ENCODE data around the gene TOP1. TPM values are rescaled to one million over a fixed set of nuclear protein-coding genes. Genes with fewer than 3 reads are reported as not detected.

Gene TOP1
- total and polyA plus RNA-seq, 9 of the 15 experiments (the other 6 are each of a cell fraction or from before 2014, with no cell fraction given): 26.4 to 127 (median 39.6) TPM

DNA sequence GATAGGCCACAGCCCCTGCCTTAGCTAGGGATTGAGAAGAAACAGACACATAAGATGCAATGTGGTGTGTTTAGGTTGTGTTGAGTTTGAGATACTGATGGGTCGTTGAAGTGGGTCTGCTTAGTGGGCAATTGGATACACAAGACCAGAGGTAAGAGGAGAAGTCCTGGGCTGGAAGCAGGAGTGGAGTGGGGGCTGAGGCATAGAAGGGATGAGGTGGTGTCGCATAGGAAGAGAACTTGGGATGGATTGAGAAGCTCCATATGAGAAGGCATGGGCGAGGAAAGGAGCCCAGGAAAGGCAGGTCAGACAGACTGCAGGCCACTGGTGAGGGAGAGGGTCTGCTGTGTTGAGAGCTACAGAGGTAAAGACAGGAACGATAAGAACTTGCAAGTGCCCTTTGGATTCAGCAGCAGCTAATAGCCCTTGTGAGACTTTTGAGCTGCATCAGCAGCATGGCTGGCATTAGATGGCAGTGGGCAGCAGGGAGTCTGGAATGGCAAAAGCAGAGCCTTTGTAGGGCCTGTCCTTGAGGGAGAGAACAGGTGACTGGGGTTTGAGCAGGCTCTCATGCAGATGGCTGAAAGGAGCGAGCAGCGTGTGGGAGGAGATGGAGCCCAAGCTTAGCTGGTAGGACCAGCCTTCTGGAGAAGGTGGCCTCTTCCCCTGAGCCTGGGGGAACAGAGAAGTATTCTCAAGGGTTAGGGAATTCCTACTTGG is 141.9 kb downstream of the TOP1 start:
- H3K27ac ChIP-seq (ENCODE audit: extremely low read depth, low read depth, low read length): no peak overlapping the region
- no peak for FAIRE-seq
- 83% methylated on average over 6 of the region's 6 CpGs for WGBS (ENCODE audit: insufficient coverage, low coverage, missing lambda C conversion rate)
- H3K36me3 ChIP-seq (ENCODE audit: control insufficient read depth, insufficient read depth, low read length): peaks cover 83% of the 10 kb centered on the region; the same call in 2 of the 3 replicates
- peaks cover 2% of the 10 kb centered on the region for H3K9me1 ChIP-seq (ENCODE audit: control insufficient read depth, insufficient read depth, low read length)
- H3K4me2 ChIP-seq (ENCODE audit: insufficient read depth, low read length): no peak overlapping the region
- no peak overlapping the region for H3K9ac ChIP-seq (ENCODE audit: insufficient read depth in 1 of 2, low read depth in 2 of 2, low read length in 2 of 2)
- H3K9me3 ChIP-seq (replicated peaks; ENCODE audit: control insufficient read depth, insufficient read depth, low read depth, low read length): no peaks in the 10 kb centered on the region
- DNase-seq (ENCODE audit: extremely low read depth in 1 of 4, low spot score in 3 of 4): no peak
- CTCF ChIA-PET (ENCODE audit: low intra/inter-chr PET ratio): no interaction called here
- no peak for ATAC-seq
- in situ Hi-C loops (cut with MboI) (no loop called here), intact Hi-C loops (cut with micrococcal nuclease) (no loop called here)
- no peak overlapping the region for H2AFZ ChIP-seq (ENCODE audit: low read depth, low read length)
- H4K20me1 ChIP-seq (replicated peaks; ENCODE audit: control insufficient read depth, insufficient read depth, low read length): peaks cover 12% of the 10 kb centered on the region; the same call in 1 of the 2 replicates
- BruUV-seq (replicated peaks): no TSS peak
- POLR2A ChIA-PET: interaction anchor here (0.7 kb wide), 1 partner anchor 72 kb away, joined by 3 read pairs; no protein-coding TSS in a partner anchor
- no peaks in the 10 kb centered on the region for H3K79me2 ChIP-seq (ENCODE audit: control insufficient read depth, insufficient read depth, low read length)
- no peak overlapping the region for H3K4me3 ChIP-seq
- TF ChIP-seq HOXB6 (CRISPR knock-in tag; IDR thresholded peaks at IDR 0.05; ENCODE audit: borderline replicate concordance) (no peak), ZBTB7A (IDR thresholded peaks at IDR 0.05; ENCODE audit: borderline replicate concordance, control insufficient read depth, low read depth, low read length) (no peak), MTA1 (IDR thresholded peaks at IDR 0.05; ENCODE audit: borderline replicate concordance) (no peak), ZNF124 (CRISPR knock-in tag; IDR thresholded peaks at IDR 0.05) (no peak), CREB1 (IDR thresholded peaks at IDR 0.05) (no peak), CREB1 (CRISPR knock-in tag; IDR thresholded peaks at IDR 0.05) (no peak), NBN (IDR thresholded peaks at IDR 0.05; ENCODE audit: low read depth) (no peak), ZNF224 (CRISPR knock-in tag; IDR thresholded peaks at IDR 0.05) (no peak), SREBF1 (IDR thresholded peaks at IDR 0.05; ENCODE audit: borderline replicate concordance, low read depth, low read length) (no peak), ZNF165 (CRISPR knock-in tag; IDR thresholded peaks at IDR 0.05; ENCODE audit: borderline replicate concordance) (no peak), TAL1 (IDR thresholded peaks at IDR 0.05) (no peak), ZNF197 (CRISPR knock-in tag; IDR thresholded peaks at IDR 0.05; ENCODE audit: low read depth) (no peak), SRSF1 (IDR thresholded peaks at IDR 0.05; ENCODE audit: low read depth, low read length) (no peak), EZH2 (IDR thresholded peaks at IDR 0.05; ENCODE audit: borderline replicate concordance, low read depth, low read length) (no peak), KDM2B (CRISPR knock-in tag; IDR thresholded peaks at IDR 0.05) (no peak), DNMT1 (IDR thresholded peaks at IDR 0.05) (no peak), ZNF140 (CRISPR knock-in tag; IDR thresholded peaks at IDR 0.05) (no peak)
- TF ChIP-seq, protein P1, sequence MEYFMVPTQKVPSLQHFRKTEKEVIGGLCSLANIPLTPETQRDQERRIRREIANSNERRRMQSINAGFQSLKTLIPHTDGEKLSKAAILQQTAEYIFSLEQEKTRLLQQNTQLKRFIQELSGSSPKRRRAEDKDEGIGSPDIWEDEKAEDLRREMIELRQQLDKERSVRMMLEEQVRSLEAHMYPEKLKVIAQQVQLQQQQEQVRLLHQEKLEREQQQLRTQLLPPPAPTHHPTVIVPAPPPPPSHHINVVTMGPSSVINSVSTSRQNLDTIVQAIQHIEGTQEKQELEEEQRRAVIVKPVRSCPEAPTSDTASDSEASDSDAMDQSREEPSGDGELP (CRISPR knock-in tag; IDR thresholded peaks at IDR 0.05; ENCODE audit: borderline replicate concordance): no peak
- TF ChIP-seq, protein P2, sequence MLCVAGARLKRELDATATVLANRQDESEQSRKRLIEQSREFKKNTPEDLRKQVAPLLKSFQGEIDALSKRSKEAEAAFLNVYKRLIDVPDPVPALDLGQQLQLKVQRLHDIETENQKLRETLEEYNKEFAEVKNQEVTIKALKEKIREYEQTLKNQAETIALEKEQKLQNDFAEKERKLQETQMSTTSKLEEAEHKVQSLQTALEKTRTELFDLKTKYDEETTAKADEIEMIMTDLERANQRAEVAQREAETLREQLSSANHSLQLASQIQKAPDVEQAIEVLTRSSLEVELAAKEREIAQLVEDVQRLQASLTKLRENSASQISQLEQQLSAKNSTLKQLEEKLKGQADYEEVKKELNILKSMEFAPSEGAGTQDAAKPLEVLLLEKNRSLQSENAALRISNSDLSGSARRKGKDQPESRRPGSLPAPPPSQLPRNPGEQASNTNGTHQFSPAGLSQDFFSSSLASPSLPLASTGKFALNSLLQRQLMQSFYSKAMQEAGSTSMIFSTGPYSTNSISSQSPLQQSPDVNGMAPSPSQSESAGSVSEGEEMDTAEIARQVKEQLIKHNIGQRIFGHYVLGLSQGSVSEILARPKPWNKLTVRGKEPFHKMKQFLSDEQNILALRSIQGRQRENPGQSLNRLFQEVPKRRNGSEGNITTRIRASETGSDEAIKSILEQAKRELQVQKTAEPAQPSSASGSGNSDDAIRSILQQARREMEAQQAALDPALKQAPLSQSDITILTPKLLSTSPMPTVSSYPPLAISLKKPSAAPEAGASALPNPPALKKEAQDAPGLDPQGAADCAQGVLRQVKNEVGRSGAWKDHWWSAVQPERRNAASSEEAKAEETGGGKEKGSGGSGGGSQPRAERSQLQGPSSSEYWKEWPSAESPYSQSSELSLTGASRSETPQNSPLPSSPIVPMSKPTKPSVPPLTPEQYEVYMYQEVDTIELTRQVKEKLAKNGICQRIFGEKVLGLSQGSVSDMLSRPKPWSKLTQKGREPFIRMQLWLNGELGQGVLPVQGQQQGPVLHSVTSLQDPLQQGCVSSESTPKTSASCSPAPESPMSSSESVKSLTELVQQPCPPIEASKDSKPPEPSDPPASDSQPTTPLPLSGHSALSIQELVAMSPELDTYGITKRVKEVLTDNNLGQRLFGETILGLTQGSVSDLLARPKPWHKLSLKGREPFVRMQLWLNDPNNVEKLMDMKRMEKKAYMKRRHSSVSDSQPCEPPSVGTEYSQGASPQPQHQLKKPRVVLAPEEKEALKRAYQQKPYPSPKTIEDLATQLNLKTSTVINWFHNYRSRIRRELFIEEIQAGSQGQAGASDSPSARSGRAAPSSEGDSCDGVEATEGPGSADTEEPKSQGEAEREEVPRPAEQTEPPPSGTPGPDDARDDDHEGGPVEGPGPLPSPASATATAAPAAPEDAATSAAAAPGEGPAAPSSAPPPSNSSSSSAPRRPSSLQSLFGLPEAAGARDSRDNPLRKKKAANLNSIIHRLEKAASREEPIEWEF (CRISPR knock-in tag; IDR thresholded peaks at IDR 0.05): no peak
- no peaks in the 10 kb centered on the region for H3K4me1 ChIP-seq (replicated peaks in 1 of 2; ENCODE audit: control insufficient read depth in 2 of 2, insufficient read depth in 2 of 2, low read length in 2 of 2)
- H3K27me3 ChIP-seq (ENCODE audit: control insufficient read depth in 2 of 2, insufficient read depth in 2 of 2, low read length in 2 of 2): no peaks in the 10 kb centered on the region
